Neural cell (in vitro differentiated cells): ENCODE results near the gene HCCS. TPM values are rescaled to one million over a fixed set of nuclear protein-coding genes. Genes with fewer than 3 reads are reported as not detected.

ENCODE experiments used
- H2AFZ ChIP-seq: fragments of 200-600, 300-800 bp; sonication (generic), shearing (Covaris generic); 2 replicates; pipeline ENCODE4 v1.6.0; 2014; ENCODE audit warnings: low read depth, mild to moderate bottlenecking, antibody characterized with exemption, low read length, moderate library complexity
- H3F3A ChIP-seq: fragments of 200-600 bp; shearing (Covaris generic); 2 replicates; pipeline ENCODE4 v1.6.1; 2016; ENCODE audit warnings: mild to moderate bottlenecking, moderate library complexity, mixed read lengths, antibody characterized with exemption, low read length; ENCODE audit not compliant: insufficient read depth, poor library complexity, severe bottlenecking
- H3K27ac ChIP-seq: fragments of 200-600, 300-800 bp; sonication (generic), shearing (Covaris generic); 2 replicates; pipeline ENCODE4 v1.5.1; 2014; ENCODE audit warnings: mild to moderate bottlenecking, low read length, moderate library complexity
- H3K27me3 ChIP-seq: fragments of 300-800, 200-600 bp; sonication (generic), shearing (Covaris generic); 2 replicates; pipeline ENCODE4 v1.6.0; 2014; ENCODE audit warnings: mild to moderate bottlenecking, low read depth, low read length, moderate library complexity; ENCODE audit not compliant: insufficient read depth
- H3K36me3 ChIP-seq: fragments of 300-800, 200-600 bp; sonication (generic), shearing (Covaris generic); 2 replicates; pipeline ENCODE4 v1.5.1; 2014; ENCODE audit warnings: mild to moderate bottlenecking, antibody characterized with exemption, low read length, moderate library complexity; ENCODE audit not compliant: insufficient read depth
- H3K4me2 ChIP-seq: fragments of 300-800, 200-600 bp; sonication (generic), shearing (Covaris generic); 2 replicates; pipeline ENCODE4 v1.6.0; 2014; ENCODE audit warnings: mild to moderate bottlenecking, low read length
- H3K4me3 ChIP-seq: fragments of 300-800, 200-600 bp; sonication (generic), shearing (Covaris generic); 2 replicates; pipeline ENCODE4 v1.5.1; 2014; ENCODE audit warnings: mild to moderate bottlenecking, low read length, moderate library complexity
- H3K79me2 ChIP-seq: fragments of 200-600 bp; shearing (Covaris generic); replicated peaks from 2 replicates; pipeline ENCODE4 v1.6.0; 2014; ENCODE audit warnings: mild to moderate bottlenecking, low read length, moderate library complexity; ENCODE audit not compliant: insufficient read depth
- H3K9ac ChIP-seq: fragments of 300-800, 200-600 bp; sonication (generic), shearing (Covaris generic); 2 replicates; pipeline ENCODE4 v1.6.1; 2016; ENCODE audit warnings: mild to moderate bottlenecking, low read length, mixed read lengths
- H3K9me2 ChIP-seq: fragments of 200-600 bp; shearing (Covaris generic); 2 replicates; pipeline ENCODE4 v1.6.1; 2016; ENCODE audit warnings: mild to moderate bottlenecking, low read length, mixed read lengths; ENCODE audit not compliant: insufficient read depth
- H3K9me3 ChIP-seq: fragments of 200-600, 300-800 bp; sonication (generic), shearing (Covaris generic); 2 replicates; pipeline ENCODE4 v1.6.1; 2016; ENCODE audit warnings: mild to moderate bottlenecking, mixed run types, low read length, moderate library complexity, mixed read lengths
- H4K20me1 ChIP-seq: fragments of 200-600 bp; shearing (Covaris generic); 2 replicates; pipeline ENCODE4 v1.6.1; 2016; ENCODE audit warnings: mild to moderate bottlenecking, mixed run types; ENCODE audit not compliant: insufficient read depth
- EP300 ChIP-seq: fragments of 450-650 bp; conservative IDR thresholded peaks from 2 replicates; pipeline ENCODE4 v1.6.1; 2014; ENCODE audit warnings: antibody characterized with exemption, mild to moderate bottlenecking, moderate library complexity; ENCODE audit not compliant: poor library complexity, severe bottlenecking
- EZH2 ChIP-seq: fragments of 200-600, 300-800 bp; shearing (Covaris generic), sonication (generic); IDR thresholded peaks from 2 replicates; pipeline ENCODE4 v1.6.1; 2014; ENCODE audit warnings: antibody characterized with exemption, low read length, borderline replicate concordance, mild to moderate bottlenecking; ENCODE audit not compliant: insufficient read depth, poor library complexity, severe bottlenecking
- MXI1 ChIP-seq: fragments of 450-650 bp; conservative IDR thresholded peaks from 2 replicates; pipeline ENCODE4 v1.6.1; 2014; ENCODE audit warnings: antibody characterized with exemption, mild to moderate bottlenecking; ENCODE audit not compliant: poor library complexity, severe bottlenecking
- POLR2AphosphoS5 ChIP-seq: IDR thresholded peaks from 2 replicates; pipeline ENCODE4 v1.6.1; 2012
- RAD21 ChIP-seq: fragments of 450-650 bp; conservative IDR thresholded peaks from 2 replicates; pipeline ENCODE4 v1.6.1; 2014; ENCODE audit warnings: antibody characterized with exemption, mild to moderate bottlenecking, moderate library complexity
- REST ChIP-seq: IDR thresholded peaks from 2 replicates; pipeline ENCODE4 v1.6.1; 2012; ENCODE audit warnings: borderline replicate concordance
- SMC3 ChIP-seq: fragments of 450-650 bp; conservative IDR thresholded peaks from 2 replicates; pipeline ENCODE4 v1.6.1; 2014; ENCODE audit warnings: antibody characterized with exemption, mild to moderate bottlenecking, moderate library complexity; ENCODE audit not compliant: poor library complexity
- TAF1 ChIP-seq: IDR thresholded peaks from 2 replicates; pipeline ENCODE4 v1.6.1; 2012; ENCODE audit warnings: low read depth
- polyA plus RNA-seq: library from polyadenylated mRNA; depleted of rRNA; stranded (reverse); fragments of >200 nt; gene quantifications from 2 replicates; pipeline ENCODE4 v1.2.3, GENCODE V29; 2014
- TF ChIP-seq, protein P1 (sequence below): fragments of 450-650 bp; IDR thresholded peaks from 2 replicates; pipeline ENCODE4 v1.5.1; 2014; ENCODE audit warnings: antibody characterized with exemption, mild to moderate bottlenecking, moderate library complexity; ENCODE audit not compliant: poor library complexity, severe bottlenecking

Gene HCCS
- polyA plus RNA-seq, 1 donor from 2014 or later, result 17.6 TPM

GRCh38 chrX:11113731-11114130 lies 2.6 kb downstream of the HCCS start:
- Histone ChIP-seq H3K9me3 (no peaks in the 10 kb centered on the region), H3K9ac (no peak overlapping the region), H4K20me1 (no peaks in the 10 kb centered on the region), H3K79me2 (peaks cover 6% of the 10 kb centered on the region), H2AFZ (no peak overlapping the region), H3K27me3 (no peaks in the 10 kb centered on the region), H3K27ac (no peak overlapping the region), H3K4me3 (no peak overlapping the region), H3K4me2 (no peak overlapping the region), H3K36me3 (no peaks in the 10 kb centered on the region), H3K9me2 (no peaks in the 10 kb centered on the region), H3F3A (no peaks in the 10 kb centered on the region)
- TF ChIP-seq TAF1 (no peak), MXI1 (no peak), RAD21 (no peak), REST (no peak)

DNA sequence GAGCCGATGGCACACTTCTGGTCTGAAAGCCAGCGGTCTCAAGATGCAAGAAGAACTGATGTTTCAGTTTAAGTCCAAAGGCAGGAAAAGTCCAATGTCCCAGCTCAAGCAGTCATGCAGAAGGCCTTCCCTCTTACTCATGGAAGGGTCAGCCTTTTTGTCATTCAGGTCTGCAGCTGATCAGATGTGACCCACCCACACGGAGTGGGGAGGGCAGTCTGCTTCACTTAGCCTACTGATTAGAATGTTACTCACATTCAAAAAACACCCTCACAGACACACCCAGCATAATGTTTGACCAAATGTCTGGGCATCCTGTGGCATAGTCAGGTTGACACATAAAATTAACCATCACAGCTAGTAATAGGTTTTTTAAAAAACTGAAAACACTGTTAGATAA lies 6.6 kb downstream of the HCCS start:
- no peak overlapping the region for H3K4me3 ChIP-seq
- H3K79me2 ChIP-seq, result no peaks in the 10 kb centered on the region
- TF ChIP-seq MXI1, result no peak
- no peak for TF ChIP-seq EP300
- no peak for TF ChIP-seq RAD21
- no peak for TF ChIP-seq SMC3
- no peak for TF ChIP-seq POLR2AphosphoS5
- no peak for TF ChIP-seq EZH2
- TF ChIP-seq REST, result no peak
- TF ChIP-seq, protein P1, sequence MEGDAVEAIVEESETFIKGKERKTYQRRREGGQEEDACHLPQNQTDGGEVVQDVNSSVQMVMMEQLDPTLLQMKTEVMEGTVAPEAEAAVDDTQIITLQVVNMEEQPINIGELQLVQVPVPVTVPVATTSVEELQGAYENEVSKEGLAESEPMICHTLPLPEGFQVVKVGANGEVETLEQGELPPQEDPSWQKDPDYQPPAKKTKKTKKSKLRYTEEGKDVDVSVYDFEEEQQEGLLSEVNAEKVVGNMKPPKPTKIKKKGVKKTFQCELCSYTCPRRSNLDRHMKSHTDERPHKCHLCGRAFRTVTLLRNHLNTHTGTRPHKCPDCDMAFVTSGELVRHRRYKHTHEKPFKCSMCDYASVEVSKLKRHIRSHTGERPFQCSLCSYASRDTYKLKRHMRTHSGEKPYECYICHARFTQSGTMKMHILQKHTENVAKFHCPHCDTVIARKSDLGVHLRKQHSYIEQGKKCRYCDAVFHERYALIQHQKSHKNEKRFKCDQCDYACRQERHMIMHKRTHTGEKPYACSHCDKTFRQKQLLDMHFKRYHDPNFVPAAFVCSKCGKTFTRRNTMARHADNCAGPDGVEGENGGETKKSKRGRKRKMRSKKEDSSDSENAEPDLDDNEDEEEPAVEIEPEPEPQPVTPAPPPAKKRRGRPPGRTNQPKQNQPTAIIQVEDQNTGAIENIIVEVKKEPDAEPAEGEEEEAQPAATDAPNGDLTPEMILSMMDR, result no peak
- no peak for TF ChIP-seq TAF1
- H3K9ac ChIP-seq, result no peak overlapping the region
- H4K20me1 ChIP-seq, result no peaks in the 10 kb centered on the region
- H3K9me3 ChIP-seq, result no peaks in the 10 kb centered on the region
- no peak overlapping the region for H3K27ac ChIP-seq
- no peaks in the 10 kb centered on the region for H3K36me3 ChIP-seq
- no peak overlapping the region for H2AFZ ChIP-seq
- H3K27me3 ChIP-seq, result no peaks in the 10 kb centered on the region
- H3F3A ChIP-seq, result no peaks in the 10 kb centered on the region
- no peaks in the 10 kb centered on the region for H3K9me2 ChIP-seq
- H3K4me2 ChIP-seq, result no peak overlapping the region
